Measurements from ENCODE around the gene ZNF823.
"Not testable (repeated sequence)": the region's sequence is repeated elsewhere in the genome, so short reads cannot be mapped to it uniquely, and the experiment has no call there.

Gene ZNF823

GRCh38 chr19:11738746-11739620, at the start of gene ZNF823:
Gene ZNF823 (minus strand): TSS chr19:11738946. CDS start chr19:11738819, 127 bp downstream.
- DNase-seq = peak; percentile 95 to 99

DNA sequence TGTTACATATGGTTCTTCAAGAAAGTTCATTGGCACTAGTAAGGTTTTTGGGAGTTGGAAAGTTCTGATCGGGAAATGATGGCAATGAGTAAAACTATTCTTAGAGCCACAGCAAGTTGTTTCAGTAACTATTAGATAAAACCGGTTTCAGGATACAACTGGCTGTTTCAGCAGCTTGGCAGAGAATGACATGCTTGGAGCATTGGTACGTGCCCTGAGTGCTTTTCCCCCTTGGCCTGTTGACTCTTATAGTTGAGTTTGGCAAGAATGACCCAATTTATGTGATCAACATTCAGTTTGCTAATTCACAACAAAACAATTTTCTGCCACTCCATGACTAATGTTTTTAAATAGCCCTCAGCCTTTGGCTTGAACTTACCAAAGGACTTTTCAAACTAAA, 48.8 kb upstream of the ZNF823 start:
- no peak for DNase-seq

GRCh38 chr19:11784356-11784755, 45.6 kb upstream of the ZNF823 start:
- DNase-seq = no peak

DNA sequence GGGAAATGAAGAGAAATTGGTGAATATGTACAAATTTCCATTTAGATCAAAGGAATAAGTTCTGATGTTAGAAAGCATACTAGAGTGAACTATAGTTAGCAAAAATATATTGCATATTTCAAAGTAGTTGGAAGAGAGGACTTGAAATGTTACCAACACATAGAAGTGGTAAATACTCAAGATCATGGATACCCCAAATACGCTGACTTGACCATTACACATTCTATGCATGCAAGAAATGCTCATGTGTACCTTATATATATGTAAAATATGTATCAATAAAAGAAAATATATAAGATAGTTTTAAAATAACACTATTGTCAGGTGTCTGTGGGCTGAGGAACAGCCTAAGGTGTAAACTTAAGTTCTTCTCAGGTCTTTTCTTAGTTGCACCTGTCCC, 45.0 kb upstream of the ZNF823 start:
- DNase-seq = no peak

- DNase-seq = no peak
Observed at GRCh38 chr19:11781295-11782057, 42.7 kb upstream of the ZNF823 start.

DNA sequence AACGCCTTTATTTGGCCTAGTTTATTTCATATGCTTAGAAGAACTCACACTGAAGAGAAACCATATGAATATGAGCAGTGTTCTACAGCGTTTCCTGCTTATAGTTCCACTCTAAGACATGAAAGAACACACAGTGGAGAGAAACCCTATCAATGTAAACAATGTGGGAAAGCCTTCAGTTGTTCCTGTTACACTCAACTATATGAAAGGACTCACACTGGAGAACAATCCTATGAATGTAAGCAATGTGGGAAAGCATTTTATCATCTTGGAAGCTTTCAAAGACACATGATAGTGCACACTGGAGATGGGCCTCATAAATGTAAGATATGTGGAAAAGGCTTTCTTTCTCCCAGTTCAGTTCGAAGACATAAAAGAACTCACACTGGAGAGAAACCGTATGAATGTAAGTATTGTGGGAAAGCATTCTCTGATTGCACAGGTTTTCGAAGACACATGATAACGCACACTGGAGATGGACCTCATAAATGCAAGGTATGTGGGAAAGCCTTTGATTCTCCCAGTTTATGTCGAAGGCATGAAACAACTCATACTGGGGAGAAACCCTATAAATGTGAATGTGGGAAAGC, 41.8 kb upstream of the ZNF823 start:
- no peak for DNase-seq

DNA sequence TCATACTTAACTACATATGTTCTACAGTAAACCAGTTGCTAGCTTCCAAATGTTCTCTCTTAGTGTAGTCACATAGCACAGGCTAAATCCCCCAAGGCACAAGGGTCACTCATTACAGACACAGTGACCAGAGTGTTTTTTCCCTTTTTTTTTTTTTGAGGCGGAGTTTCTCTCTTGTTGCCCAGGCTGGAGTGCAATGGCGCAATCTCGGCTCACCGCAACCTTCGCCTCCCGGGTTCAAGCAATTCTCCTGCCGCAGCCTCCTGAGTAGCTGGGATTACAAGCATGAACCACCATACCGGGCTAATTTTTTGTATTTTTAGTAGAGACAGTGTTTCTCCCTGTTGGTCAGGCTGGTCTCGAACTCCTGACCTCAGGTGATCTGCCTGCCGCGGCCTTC, 37.9 kb upstream of the ZNF823 start:
- not testable (repeated sequence) for DNase-seq

GRCh38 chr19:11771520-11771919, 32.8 kb upstream of the ZNF823 start:
- DNase-seq = not testable (repeated sequence)

- DNase-seq = no peak
Observed at GRCh38 chr19:11769995-11770394, 31.2 kb upstream of the ZNF823 start.

GRCh38 chr19:11767633-11768133, 28.9 kb upstream of the ZNF823 start:
- no peak for DNase-seq

DNA sequence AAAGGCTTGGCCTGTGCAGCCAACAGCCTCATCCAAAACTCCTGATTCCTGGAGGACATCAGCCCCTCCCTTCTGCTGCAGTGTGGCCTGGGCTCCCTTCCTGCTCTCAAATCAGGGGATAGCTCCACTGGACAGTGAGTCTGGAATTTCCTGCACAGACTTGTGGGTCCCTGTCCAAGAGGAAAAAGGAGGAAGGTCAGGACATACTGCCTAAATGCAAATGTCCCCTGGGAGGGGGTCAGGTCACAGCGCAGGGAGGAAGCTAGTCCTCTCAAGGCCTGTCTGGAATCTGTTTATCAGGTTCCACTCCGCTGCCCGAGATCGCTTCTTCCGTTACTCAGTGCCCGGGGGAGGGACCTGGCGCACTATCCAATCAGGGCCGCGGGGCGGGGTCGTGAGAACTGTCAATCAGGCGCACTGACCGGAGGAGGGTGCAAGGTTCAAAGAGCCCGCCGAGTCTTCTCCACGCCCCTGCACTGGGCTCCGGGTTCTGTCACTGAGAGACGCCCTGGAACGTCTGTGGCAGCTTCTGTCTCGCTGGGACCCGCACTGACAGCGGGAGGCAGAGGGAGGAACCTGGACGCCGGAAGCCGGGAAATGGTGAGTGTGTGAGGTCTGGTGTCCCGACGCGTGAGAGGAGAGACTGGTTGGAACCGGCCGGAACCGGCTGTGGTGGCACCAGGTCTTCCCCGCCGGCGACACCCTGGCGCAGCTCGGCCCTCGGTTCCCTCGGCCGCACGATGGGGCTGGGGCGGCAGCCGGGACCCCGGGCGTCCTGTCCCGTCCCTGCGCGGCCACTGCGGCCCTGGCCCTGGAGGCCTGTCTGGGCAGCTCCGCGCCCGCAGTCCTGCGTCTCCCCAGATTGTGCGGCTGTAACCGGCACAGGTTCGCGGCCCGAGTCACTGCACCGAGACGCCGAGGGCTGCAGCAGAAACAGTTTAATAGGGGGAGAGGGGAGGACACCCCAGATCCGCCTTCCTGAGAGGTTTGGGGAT, 28.1 kb upstream of the ZNF823 start, which contains the start of gene ZNF441:
ZNF441 (plus strand) TSS at position 404 of the 995 bp plus-strand sequence; CDS start at position 598, 194 bp downstream.
- DNase-seq = peak; percentile 94

GRCh38 chr19:11763611-11764010, 24.9 kb upstream of the ZNF823 start:
- DNase-seq = no peak

DNA sequence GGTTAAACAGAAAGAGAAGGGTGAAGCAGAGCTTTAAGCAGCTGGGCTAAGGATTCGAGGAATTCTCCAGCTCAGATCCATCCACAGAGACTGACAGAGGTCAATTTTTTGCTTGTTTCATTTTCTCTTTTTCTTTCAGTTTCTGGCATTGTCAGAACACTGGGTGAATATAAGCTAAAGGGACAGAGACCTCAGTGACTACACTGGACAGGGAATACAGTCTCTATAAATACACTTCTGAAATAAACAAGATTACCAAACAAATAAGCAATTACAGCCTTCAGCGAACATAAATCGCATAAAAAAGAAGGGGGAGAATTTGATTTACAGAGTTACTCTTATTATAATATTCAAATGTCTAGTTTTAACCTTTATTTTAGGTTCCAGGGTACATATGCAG, 24.4 kb upstream of the ZNF823 start:
- DNase-seq = no peak

- DNase-seq = no peak
Observed at GRCh38 chr19:11759805-11760204, 21.1 kb upstream of the ZNF823 start.

DNA sequence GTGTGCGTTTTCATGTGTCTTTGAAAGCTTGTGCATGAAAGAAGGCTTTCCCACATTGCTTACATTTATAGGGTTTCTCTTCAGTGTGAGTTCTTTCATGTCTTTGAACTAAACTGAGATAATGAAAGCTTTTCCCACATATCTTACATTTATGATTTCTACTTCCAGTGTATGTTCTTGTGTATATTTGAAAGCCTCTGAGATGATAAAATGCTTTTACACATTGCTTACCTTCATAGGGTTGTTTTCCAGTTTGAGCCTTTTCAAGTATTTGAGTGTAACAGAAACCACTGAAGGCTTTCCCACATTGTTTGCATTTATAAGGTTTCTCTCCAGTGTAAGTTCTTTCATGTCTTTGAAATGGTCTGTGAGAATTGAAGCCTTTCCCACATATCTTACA, 18.2 kb upstream of the ZNF823 start:
- no peak for DNase-seq

DNA sequence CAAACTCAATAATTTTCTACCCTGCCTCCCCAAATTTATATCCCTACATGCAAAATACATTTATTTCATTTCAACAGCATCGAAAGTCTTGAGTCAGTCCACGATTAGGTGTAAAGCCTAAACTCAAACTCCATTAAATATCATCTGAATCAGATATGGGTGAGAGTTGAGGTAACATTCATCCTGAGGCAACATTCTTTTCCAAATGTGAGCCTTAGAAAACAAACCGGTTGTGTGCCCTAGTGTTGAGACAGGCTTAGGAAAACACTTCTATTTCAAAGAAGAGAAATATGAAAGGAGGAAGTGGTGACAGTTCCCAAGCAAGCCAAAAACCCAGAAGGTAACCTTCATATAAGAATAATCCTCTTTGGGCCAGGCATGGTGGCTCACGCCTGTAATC, 15.9 kb upstream of the ZNF823 start:
- DNase-seq = no peak

DNA sequence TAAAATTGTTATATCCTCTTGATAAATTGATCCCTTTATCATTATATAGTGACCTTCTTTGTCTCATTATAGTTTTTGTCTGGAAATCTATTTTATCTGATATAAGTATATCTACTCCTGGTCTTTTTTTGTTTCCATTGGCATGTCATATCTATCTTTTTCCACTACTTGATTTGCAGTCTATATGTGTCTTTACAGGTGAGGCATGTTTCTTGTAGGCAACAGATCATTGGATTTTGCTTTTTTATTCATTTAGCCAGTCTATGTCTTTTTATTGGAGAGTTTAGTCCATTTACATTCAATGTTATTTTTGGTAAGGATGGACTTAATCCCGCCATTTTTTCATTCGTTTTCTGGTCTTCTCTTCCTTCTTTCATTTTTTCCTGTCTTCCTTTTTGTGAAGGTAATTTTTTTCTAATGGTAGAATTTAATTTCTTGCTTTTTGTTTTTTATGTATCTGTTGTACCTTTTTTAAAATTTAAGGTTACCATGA, 13.5 kb upstream of the ZNF823 start:
- DNase-seq = no peak

DNA sequence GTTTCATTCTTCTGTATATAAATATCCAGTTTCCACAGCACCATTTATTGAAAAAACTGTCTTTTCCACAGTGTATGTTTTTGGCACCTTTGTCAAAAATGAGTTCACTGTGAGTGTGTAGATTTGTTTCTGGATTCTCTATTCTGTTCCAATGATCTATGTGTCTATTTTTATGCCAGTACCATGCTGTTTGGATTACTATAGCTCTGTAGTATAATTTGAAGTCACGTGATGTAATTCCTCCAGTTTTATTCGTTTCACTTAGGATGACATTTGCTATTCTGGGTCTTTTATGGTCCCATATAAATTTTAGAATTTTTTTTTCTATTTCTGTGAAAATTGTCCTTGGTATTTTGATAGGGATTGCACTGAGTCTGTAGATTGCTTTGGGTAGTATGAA, 11.0 kb upstream of the ZNF823 start:
- no peak for DNase-seq

DNA sequence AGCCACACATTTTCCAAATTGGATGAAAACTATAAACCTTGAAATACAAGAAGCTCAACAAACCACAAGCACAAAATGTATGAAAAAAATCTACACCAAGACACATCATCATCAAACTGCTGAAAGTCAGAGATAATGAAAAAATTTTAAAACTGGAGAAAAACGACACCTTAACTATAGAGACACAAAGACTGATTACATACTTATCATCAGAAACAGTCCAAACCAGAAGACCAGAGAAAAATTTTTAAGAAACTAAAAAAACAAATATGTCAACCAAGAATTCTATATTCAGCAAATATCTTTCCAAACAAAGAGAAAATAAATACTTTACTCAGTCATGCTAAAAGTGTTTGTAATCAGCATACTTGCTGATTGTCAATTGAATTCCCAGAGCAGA, 8.5 kb upstream of the ZNF823 start:
- DNase-seq = no peak

- DNase-seq = no peak
Observed at GRCh38 chr19:11745869-11746268, 7.1 kb upstream of the ZNF823 start.

DNA sequence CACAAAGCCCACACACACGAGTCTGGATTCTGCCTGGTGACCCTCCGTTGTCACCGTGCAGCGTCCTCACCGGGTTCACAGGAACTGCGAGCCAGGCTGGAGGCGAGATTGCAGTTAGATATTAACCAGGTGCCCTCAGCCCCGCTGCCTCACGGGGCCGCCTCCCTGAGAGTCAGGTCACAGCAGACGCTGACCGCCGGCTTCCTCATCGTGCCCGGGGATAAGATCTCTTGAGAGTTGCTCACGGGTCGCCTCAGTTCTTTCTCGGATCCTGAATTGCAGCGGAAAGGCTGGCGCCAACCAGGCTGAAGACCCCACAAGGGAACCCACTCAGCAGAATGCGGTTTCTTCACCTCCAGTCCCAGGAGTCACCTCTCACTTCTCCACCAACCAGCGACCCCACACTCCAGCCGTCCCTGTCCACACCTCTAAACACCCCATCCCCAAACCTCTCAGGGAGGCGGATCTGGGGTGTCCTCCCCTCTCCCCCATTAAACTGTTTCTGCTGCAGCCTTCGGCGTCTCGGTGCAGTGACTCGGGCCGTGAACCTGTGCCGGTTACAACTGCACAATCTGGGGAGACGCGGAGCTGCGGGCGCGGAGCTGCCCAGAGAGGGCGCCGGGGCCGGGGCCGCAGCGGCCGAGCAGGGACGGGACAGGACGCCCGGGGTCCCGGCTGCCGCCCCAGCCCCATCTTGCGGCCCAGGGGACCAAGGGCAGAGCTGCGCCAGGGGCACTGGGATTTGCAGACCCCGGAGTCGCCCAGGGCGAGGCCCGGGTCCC, 591 bp downstream of the ZNF823 start:
- DNase-seq = peak in 1 of 2 experiments; percentile 15
